Astrocyte (in vitro differentiated cells and primary cell): ENCODE data around the gene HMGCL. TPM values are rescaled to one million over a fixed set of nuclear protein-coding genes. Genes with fewer than 3 reads are reported as not detected.

Experiments used
- DNase-seq: peaks from one replicate; pipeline ENCODE4 v3.0.0-alpha.2; 2010; ENCODE audit warnings: low read depth
- FAIRE-seq: peaks from 2 replicates; lab custom pipeline; 2011; peaks lifted over from hg19 to GRCh38; lab: Jason Lieb, UNC
- H2AFZ ChIP-seq: 2 replicates; pipeline ENCODE4 v1.6.0; 2012; ENCODE audit warnings: low read depth, low read length, inconsistent platforms
- H3K27ac ChIP-seq: 2 replicates; pipeline ENCODE4 v1.5.1; 2011; ENCODE audit warnings: low read depth, low read length, inconsistent platforms
- H3K27me3 ChIP-seq: 2 replicates; pipeline ENCODE4 v1.6.0; 2011; ENCODE audit warnings: low read length, inconsistent platforms; ENCODE audit not compliant: insufficient read depth
- H3K36me3 ChIP-seq: 2 replicates; pipeline ENCODE4 v1.5.1; 2011; ENCODE audit warnings: low read length, inconsistent platforms; ENCODE audit not compliant: insufficient read depth
- H3K4me1 ChIP-seq: 2 replicates; pipeline ENCODE4 v1.5.1; 2011; ENCODE audit warnings: low read length, inconsistent platforms; ENCODE audit not compliant: insufficient read depth
- H3K4me2 ChIP-seq: 2 replicates; pipeline ENCODE4 v1.6.0; 2012; ENCODE audit warnings: low read length, inconsistent platforms
- H3K4me3 ChIP-seq: 2 replicates; pipeline ENCODE4 v1.5.1; 2011; ENCODE audit warnings: low read depth, mild to moderate bottlenecking, low read length, inconsistent platforms; ENCODE audit not compliant: insufficient read depth
- H3K79me2 ChIP-seq: 2 replicates; pipeline ENCODE4 v1.6.0; 2012; ENCODE audit warnings: mild to moderate bottlenecking, low read length, inconsistent platforms; ENCODE audit not compliant: insufficient read depth
- H3K9ac ChIP-seq: 2 replicates; pipeline ENCODE4 v1.6.0; 2012; ENCODE audit warnings: mild to moderate bottlenecking, low read length, inconsistent platforms
- H3K9me3 ChIP-seq: 2 replicates; pipeline ENCODE4 v1.5.1; 2012; ENCODE audit warnings: low read depth, mild to moderate bottlenecking, low read length, inconsistent platforms; ENCODE audit not compliant: insufficient read depth
- H4K20me1 ChIP-seq: 2 replicates; pipeline ENCODE4 v1.6.0; 2012; ENCODE audit warnings: low read length, inconsistent platforms; ENCODE audit not compliant: insufficient read depth
- H3K27ac Mint-ChIP-seq: one replicate; pipeline ENCODE4 v1.8.0; 2021; ENCODE audit warnings: mild to moderate bottlenecking, mixed read lengths; ENCODE audit not compliant: unreplicated experiment
- H3K27me3 Mint-ChIP-seq: one replicate; pipeline ENCODE4 v1.8.0; 2021; ENCODE audit warnings: low read depth, mixed read lengths; ENCODE audit not compliant: unreplicated experiment
- H3K36me3 Mint-ChIP-seq: one replicate; pipeline ENCODE4 v1.8.0; 2021; ENCODE audit warnings: low read depth, mixed read lengths; ENCODE audit not compliant: unreplicated experiment
- H3K4me1 Mint-ChIP-seq: one replicate; pipeline ENCODE4 v1.8.0; 2021; ENCODE audit warnings: low read depth, mixed read lengths; ENCODE audit not compliant: unreplicated experiment
- H3K4me3 Mint-ChIP-seq: one replicate; pipeline ENCODE4 v1.8.0; 2021; ENCODE audit warnings: mild to moderate bottlenecking, moderate library complexity, mixed read lengths; ENCODE audit not compliant: unreplicated experiment
- H3K9me3 Mint-ChIP-seq: one replicate; pipeline ENCODE4 v1.8.0; 2021; ENCODE audit warnings: mild to moderate bottlenecking, mixed read lengths; ENCODE audit not compliant: unreplicated experiment
- CTCF ChIP-seq: IDR thresholded peaks from 2 replicates; pipeline ENCODE4 v1.5.1; 2011; ENCODE audit warnings: low read depth, mild to moderate bottlenecking, inconsistent platforms, low read length, moderate library complexity; ENCODE audit not compliant: insufficient read depth
- EZH2 ChIP-seq: IDR thresholded peaks from 2 replicates; pipeline ENCODE4 v1.6.1; 2012; ENCODE audit warnings: mild to moderate bottlenecking, low read length, inconsistent platforms; ENCODE audit not compliant: insufficient read depth
- total RNA-seq: library from RNA; stranded (reverse); gene quantifications from 2 replicates; pipeline ENCODE4 v1.2.1, GENCODE V29; 2021

Gene HMGCL
- total RNA-seq, 1 donor from 2014 or later: 17.1 TPM

- FAIRE-seq (no peak), DNase-seq (no peak)
- Mint-ChIP-seq H3K9me3 (no peaks in the 10 kb centered on the region), H3K36me3 (peaks cover 7% of the 10 kb centered on the region), H3K4me1 (peaks cover 12% of the 10 kb centered on the region), H3K27me3 (no peaks in the 10 kb centered on the region), H3K27ac (no peak overlapping the region), H3K4me3 (peak overlapping the region; percentile 97)
- H3K4me1 ChIP-seq: peaks cover 30% of the 10 kb centered on the region
- peaks cover 29% of the 10 kb centered on the region for H3K79me2 ChIP-seq
- H3K27me3 ChIP-seq: no peaks in the 10 kb centered on the region
- H3K27ac ChIP-seq: peak overlapping the region; percentile 8
- TF ChIP-seq CTCF: no peak
- TF ChIP-seq EZH2: no peak
- H4K20me1 ChIP-seq: peaks cover 20% of the 10 kb centered on the region
- H3K9ac ChIP-seq: peak overlapping the region; percentile 91
- H3K4me3 ChIP-seq: peak overlapping the region; percentile 94
- peaks cover 10% of the 10 kb centered on the region for H3K36me3 ChIP-seq
- no peak overlapping the region for H2AFZ ChIP-seq
- H3K9me3 ChIP-seq: no peaks in the 10 kb centered on the region
- H3K4me2 ChIP-seq: peak overlapping the region; percentile 100
These were observed 32.9 kb downstream of the HMGCL start for GRCh38 chr1:23792151-23792945.

- H3K36me3 ChIP-seq: peaks cover 17% of the 10 kb centered on the region
- H3K4me2 ChIP-seq: peak overlapping the region; percentile 100
- no peaks in the 10 kb centered on the region for H3K27me3 ChIP-seq
- H3K4me1 ChIP-seq: peaks cover 30% of the 10 kb centered on the region
- H3K9ac ChIP-seq: peak overlapping the region; percentile 91
- peaks cover 32% of the 10 kb centered on the region for H3K79me2 ChIP-seq
- peak overlapping the region; percentile 97 for H3K4me3 Mint-ChIP-seq
- H2AFZ ChIP-seq: no peak overlapping the region
- H4K20me1 ChIP-seq: peaks cover 20% of the 10 kb centered on the region
- H3K27ac Mint-ChIP-seq: peak overlapping the region; percentile 92
- no peak for FAIRE-seq
- H3K9me3 Mint-ChIP-seq: no peaks in the 10 kb centered on the region
- H3K9me3 ChIP-seq: no peaks in the 10 kb centered on the region
- no peak for DNase-seq
- H3K4me1 Mint-ChIP-seq: peaks cover 12% of the 10 kb centered on the region
- no peaks in the 10 kb centered on the region for H3K27me3 Mint-ChIP-seq
- TF ChIP-seq CTCF (no peak), EZH2 (no peak)
- H3K27ac ChIP-seq: peak overlapping the region; percentile 46
- peak overlapping the region; percentile 94 for H3K4me3 ChIP-seq
- H3K36me3 Mint-ChIP-seq: peaks cover 6% of the 10 kb centered on the region
These were observed 33.6 kb downstream of the HMGCL start for GRCh38 chr1:23791516-23792047.
